Neural cell (in vitro differentiated cells): ENCODE measurements around the gene DPY30. TPM values are rescaled to one million over a fixed set of nuclear protein-coding genes. Genes with fewer than 3 reads are reported as not detected.

ENCODE experiments used
- H2AFZ ChIP-seq: fragments of 200-600, 300-800 bp; sonication (generic), shearing (Covaris generic); 2 replicates; pipeline ENCODE4 v1.6.0; 2014; ENCODE audit warnings: low read depth, mild to moderate bottlenecking, antibody characterized with exemption, low read length, moderate library complexity
- H3F3A ChIP-seq: fragments of 200-600 bp; shearing (Covaris generic); 2 replicates; pipeline ENCODE4 v1.6.1; 2016; ENCODE audit warnings: mild to moderate bottlenecking, moderate library complexity, mixed read lengths, antibody characterized with exemption, low read length; ENCODE audit not compliant: insufficient read depth, poor library complexity, severe bottlenecking
- H3K27ac ChIP-seq: fragments of 200-600, 300-800 bp; sonication (generic), shearing (Covaris generic); 2 replicates; pipeline ENCODE4 v1.5.1; 2014; ENCODE audit warnings: mild to moderate bottlenecking, low read length, moderate library complexity
- H3K27me3 ChIP-seq: fragments of 300-800, 200-600 bp; sonication (generic), shearing (Covaris generic); 2 replicates; pipeline ENCODE4 v1.6.0; 2014; ENCODE audit warnings: mild to moderate bottlenecking, low read depth, low read length, moderate library complexity; ENCODE audit not compliant: insufficient read depth
- H3K36me3 ChIP-seq: fragments of 300-800, 200-600 bp; sonication (generic), shearing (Covaris generic); 2 replicates; pipeline ENCODE4 v1.5.1; 2014; ENCODE audit warnings: mild to moderate bottlenecking, antibody characterized with exemption, low read length, moderate library complexity; ENCODE audit not compliant: insufficient read depth
- H3K4me2 ChIP-seq: fragments of 300-800, 200-600 bp; sonication (generic), shearing (Covaris generic); 2 replicates; pipeline ENCODE4 v1.6.0; 2014; ENCODE audit warnings: mild to moderate bottlenecking, low read length
- H3K4me3 ChIP-seq: fragments of 300-800, 200-600 bp; sonication (generic), shearing (Covaris generic); 2 replicates; pipeline ENCODE4 v1.5.1; 2014; ENCODE audit warnings: mild to moderate bottlenecking, low read length, moderate library complexity
- H3K79me2 ChIP-seq: fragments of 200-600 bp; shearing (Covaris generic); replicated peaks from 2 replicates; pipeline ENCODE4 v1.6.0; 2014; ENCODE audit warnings: mild to moderate bottlenecking, low read length, moderate library complexity; ENCODE audit not compliant: insufficient read depth
- H3K9ac ChIP-seq: fragments of 300-800, 200-600 bp; sonication (generic), shearing (Covaris generic); 2 replicates; pipeline ENCODE4 v1.6.1; 2016; ENCODE audit warnings: mild to moderate bottlenecking, low read length, mixed read lengths
- H3K9me2 ChIP-seq: fragments of 200-600 bp; shearing (Covaris generic); 2 replicates; pipeline ENCODE4 v1.6.1; 2016; ENCODE audit warnings: mild to moderate bottlenecking, low read length, mixed read lengths; ENCODE audit not compliant: insufficient read depth
- H3K9me3 ChIP-seq: fragments of 200-600, 300-800 bp; sonication (generic), shearing (Covaris generic); 2 replicates; pipeline ENCODE4 v1.6.1; 2016; ENCODE audit warnings: mild to moderate bottlenecking, mixed run types, low read length, moderate library complexity, mixed read lengths
- H4K20me1 ChIP-seq: fragments of 200-600 bp; shearing (Covaris generic); 2 replicates; pipeline ENCODE4 v1.6.1; 2016; ENCODE audit warnings: mild to moderate bottlenecking, mixed run types; ENCODE audit not compliant: insufficient read depth
- EP300 ChIP-seq: fragments of 450-650 bp; conservative IDR thresholded peaks from 2 replicates; pipeline ENCODE4 v1.6.1; 2014; ENCODE audit warnings: antibody characterized with exemption, mild to moderate bottlenecking, moderate library complexity; ENCODE audit not compliant: poor library complexity, severe bottlenecking
- EZH2 ChIP-seq: fragments of 200-600, 300-800 bp; shearing (Covaris generic), sonication (generic); IDR thresholded peaks from 2 replicates; pipeline ENCODE4 v1.6.1; 2014; ENCODE audit warnings: antibody characterized with exemption, low read length, borderline replicate concordance, mild to moderate bottlenecking; ENCODE audit not compliant: insufficient read depth, poor library complexity, severe bottlenecking
- MXI1 ChIP-seq: fragments of 450-650 bp; conservative IDR thresholded peaks from 2 replicates; pipeline ENCODE4 v1.6.1; 2014; ENCODE audit warnings: antibody characterized with exemption, mild to moderate bottlenecking; ENCODE audit not compliant: poor library complexity, severe bottlenecking
- POLR2AphosphoS5 ChIP-seq: IDR thresholded peaks from 2 replicates; pipeline ENCODE4 v1.6.1; 2012
- RAD21 ChIP-seq: fragments of 450-650 bp; conservative IDR thresholded peaks from 2 replicates; pipeline ENCODE4 v1.6.1; 2014; ENCODE audit warnings: antibody characterized with exemption, mild to moderate bottlenecking, moderate library complexity
- REST ChIP-seq: IDR thresholded peaks from 2 replicates; pipeline ENCODE4 v1.6.1; 2012; ENCODE audit warnings: borderline replicate concordance
- SMC3 ChIP-seq: fragments of 450-650 bp; conservative IDR thresholded peaks from 2 replicates; pipeline ENCODE4 v1.6.1; 2014; ENCODE audit warnings: antibody characterized with exemption, mild to moderate bottlenecking, moderate library complexity; ENCODE audit not compliant: poor library complexity
- TAF1 ChIP-seq: IDR thresholded peaks from 2 replicates; pipeline ENCODE4 v1.6.1; 2012; ENCODE audit warnings: low read depth
- polyA plus RNA-seq: library from polyadenylated mRNA; depleted of rRNA; stranded (reverse); fragments of >200 nt; gene quantifications from 2 replicates; pipeline ENCODE4 v1.2.3, GENCODE V29; 2014
- TF ChIP-seq, protein P1 (sequence below): fragments of 450-650 bp; IDR thresholded peaks from 2 replicates; pipeline ENCODE4 v1.5.1; 2014; ENCODE audit warnings: antibody characterized with exemption, mild to moderate bottlenecking, moderate library complexity; ENCODE audit not compliant: poor library complexity, severe bottlenecking

The DPY30 gene
- polyA plus RNA-seq, 1 donor from 2014 or later = 201 TPM

GRCh38 chr2:31986906-31987305, 52.7 kb downstream of the DPY30 start:
- Histone ChIP-seq H3F3A (no peaks in the 10 kb centered on the region), H3K9ac (no peak overlapping the region), H2AFZ (no peak overlapping the region), H3K79me2 (peaks cover 65% of the 10 kb centered on the region), H3K27me3 (no peaks in the 10 kb centered on the region), H3K36me3 (no peaks in the 10 kb centered on the region), H3K27ac (no peak overlapping the region), H3K4me3 (no peak overlapping the region), H3K9me2 (no peaks in the 10 kb centered on the region), H4K20me1 (no peaks in the 10 kb centered on the region), H3K9me3 (no peaks in the 10 kb centered on the region), H3K4me2 (no peak overlapping the region)
- no peak for TF ChIP-seq EZH2
- TF ChIP-seq, protein P1, sequence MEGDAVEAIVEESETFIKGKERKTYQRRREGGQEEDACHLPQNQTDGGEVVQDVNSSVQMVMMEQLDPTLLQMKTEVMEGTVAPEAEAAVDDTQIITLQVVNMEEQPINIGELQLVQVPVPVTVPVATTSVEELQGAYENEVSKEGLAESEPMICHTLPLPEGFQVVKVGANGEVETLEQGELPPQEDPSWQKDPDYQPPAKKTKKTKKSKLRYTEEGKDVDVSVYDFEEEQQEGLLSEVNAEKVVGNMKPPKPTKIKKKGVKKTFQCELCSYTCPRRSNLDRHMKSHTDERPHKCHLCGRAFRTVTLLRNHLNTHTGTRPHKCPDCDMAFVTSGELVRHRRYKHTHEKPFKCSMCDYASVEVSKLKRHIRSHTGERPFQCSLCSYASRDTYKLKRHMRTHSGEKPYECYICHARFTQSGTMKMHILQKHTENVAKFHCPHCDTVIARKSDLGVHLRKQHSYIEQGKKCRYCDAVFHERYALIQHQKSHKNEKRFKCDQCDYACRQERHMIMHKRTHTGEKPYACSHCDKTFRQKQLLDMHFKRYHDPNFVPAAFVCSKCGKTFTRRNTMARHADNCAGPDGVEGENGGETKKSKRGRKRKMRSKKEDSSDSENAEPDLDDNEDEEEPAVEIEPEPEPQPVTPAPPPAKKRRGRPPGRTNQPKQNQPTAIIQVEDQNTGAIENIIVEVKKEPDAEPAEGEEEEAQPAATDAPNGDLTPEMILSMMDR = no peak
- TF ChIP-seq EP300 = no peak
- TF ChIP-seq REST = no peak
- TF ChIP-seq TAF1 = no peak
- no peak for TF ChIP-seq RAD21
- no peak for TF ChIP-seq POLR2AphosphoS5
- TF ChIP-seq SMC3 = no peak
- no peak for TF ChIP-seq MXI1

DNA sequence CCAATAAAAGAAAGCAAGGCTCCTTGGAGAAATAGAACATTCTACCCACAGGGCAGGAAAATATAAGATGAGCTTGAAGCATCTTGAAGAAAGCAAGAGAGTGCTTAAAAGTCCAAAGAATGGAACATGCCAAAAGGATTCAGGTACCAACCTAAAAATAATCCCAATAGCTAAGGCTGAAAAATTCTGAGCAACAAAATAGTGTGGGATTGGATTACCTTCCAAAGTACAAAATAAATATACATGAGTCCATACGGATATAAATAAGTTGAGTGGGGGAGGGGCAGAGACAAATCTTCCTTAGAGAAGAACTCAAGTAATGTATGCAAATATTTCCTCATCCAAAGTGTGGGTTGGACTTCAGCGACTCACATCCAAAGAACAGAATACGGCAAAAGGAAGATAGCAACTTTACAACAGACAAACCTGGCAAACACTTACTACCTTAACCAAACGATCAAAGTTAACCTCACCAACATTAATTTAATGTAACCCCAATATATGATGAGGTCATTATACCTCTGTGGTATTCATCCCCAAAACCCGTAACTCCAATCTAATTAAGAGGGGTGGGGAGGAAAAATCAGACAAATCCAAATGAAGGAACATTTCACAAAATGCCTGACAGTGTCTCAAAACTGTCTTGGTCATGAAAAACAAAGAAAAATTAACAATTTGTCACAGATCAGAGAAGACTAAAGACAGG, 55.7 kb downstream of the DPY30 start:
- Histone ChIP-seq H4K20me1 (no peaks in the 10 kb centered on the region), H3K36me3 (no peaks in the 10 kb centered on the region), H3K9me3 (no peaks in the 10 kb centered on the region), H3K9me2 (no peaks in the 10 kb centered on the region), H3K9ac (no peak overlapping the region), H3K27me3 (no peaks in the 10 kb centered on the region), H3K4me2 (no peak overlapping the region), H3K27ac (no peak overlapping the region), H3K4me3 (no peak overlapping the region), H3K79me2 (peaks cover 58% of the 10 kb centered on the region), H2AFZ (no peak overlapping the region), H3F3A (no peaks in the 10 kb centered on the region)
- TF ChIP-seq MXI1 (no peak), POLR2AphosphoS5 (no peak), RAD21 (no peak), EZH2 (no peak), EP300 (no peak), TAF1 (no peak)
